Activated T-cell treated with anti-CD3 and anti-CD28 coated beads, Interleukin-2, amount 50 U/mL, for 72 hours (primary cell): Measurements from ENCODE around the gene ADRM1. TPM values are rescaled to one million over a fixed set of nuclear protein-coding genes. Genes with fewer than 3 reads are reported as not detected.

ENCODE experiments used
- ATAC-seq, 2 donors: fragments of 150-1000 bp; cut with Tn5 transposase; replicated peaks in 1 of 2; 2 replicates each; pipeline ENCODE4 v1.10.0; 2021; ENCODE audit warnings: moderate library complexity in 2 of 2, mild to moderate bottlenecking in 1 of 2
- DNase-seq, 2 donors: peaks; one replicate each; pipeline ENCODE4 v3.0.0; 2021 to 2022; ENCODE audit warnings: mixed read lengths in 1 of 2
- H3K27ac Mint-ChIP-seq: one replicate; pipeline ENCODE4 v1.8.0; 2022; ENCODE audit warnings: mild to moderate bottlenecking, moderate library complexity, mixed read lengths
- H3K27me3 Mint-ChIP-seq: one replicate; pipeline ENCODE4 v1.8.0; 2022; ENCODE audit warnings: low read depth, mixed read lengths
- H3K36me3 Mint-ChIP-seq, 2 donors: one replicate each; pipeline ENCODE4 v1.8.0; 2022; ENCODE audit warnings: mixed read lengths in 2 of 2, mild to moderate bottlenecking in 1 of 2; ENCODE audit not compliant: insufficient read depth in 2 of 2
- H3K4me1 Mint-ChIP-seq: one replicate; pipeline ENCODE4 v1.8.0; 2022; ENCODE audit warnings: low read depth, mixed read lengths
- H3K4me3 Mint-ChIP-seq, 2 donors: one replicate each; pipeline ENCODE4 v1.8.0; 2022; ENCODE audit warnings: mild to moderate bottlenecking in 2 of 2, mixed read lengths in 2 of 2, moderate library complexity in 2 of 2
- H3K9me3 Mint-ChIP-seq, 2 donors: one replicate each; pipeline ENCODE4 v1.8.0; 2022; ENCODE audit warnings: mixed read lengths in 2 of 2
- total RNA-seq, 2 donors: library from RNA; stranded (reverse); gene quantifications; one replicate each; pipeline ENCODE4 v1.2.3, GENCODE V29; 2022

Gene ADRM1
- total RNA-seq, 2 donors from 2014 or later: 95.4 to 114 TPM

- Mint-ChIP-seq H3K27me3 (no peaks in the 10 kb centered on the region), H3K9me3 (no peaks in the 10 kb centered on the region), H3K36me3 (no peaks in the 10 kb centered on the region), H3K27ac (no peak overlapping the region), H3K4me1 (no peaks in the 10 kb centered on the region), H3K4me3 (no peak overlapping the region)
- no peak for ATAC-seq
- DNase-seq: no peak
Observed at GRCh38 chr20:62313021-62313420, 10.2 kb downstream of the ADRM1 start.

- Mint-ChIP-seq H3K9me3 (no peaks in the 10 kb centered on the region), H3K4me3 (no peak overlapping the region), H3K27me3 (no peaks in the 10 kb centered on the region), H3K36me3 (no peaks in the 10 kb centered on the region), H3K4me1 (no peaks in the 10 kb centered on the region), H3K27ac (no peak overlapping the region)
- ATAC-seq: no peak
- no peak for DNase-seq
Observed at GRCh38 chr20:62313460-62314338, 10.9 kb downstream of the ADRM1 start.

GRCh38 chr20:62314339-62314638 lies 11.5 kb downstream of the ADRM1 start:
- Mint-ChIP-seq H3K4me1 (no peaks in the 10 kb centered on the region), H3K4me3 (no peak overlapping the region), H3K27me3 (no peaks in the 10 kb centered on the region), H3K27ac (no peak overlapping the region), H3K9me3 (no peaks in the 10 kb centered on the region), H3K36me3 (no peaks in the 10 kb centered on the region)
- DNase-seq: no peak
- ATAC-seq: no peak

- no peak for ATAC-seq
- Mint-ChIP-seq H3K4me1 (no peaks in the 10 kb centered on the region), H3K27ac (no peak overlapping the region), H3K9me3 (no peaks in the 10 kb centered on the region), H3K4me3 (no peak overlapping the region), H3K27me3 (no peaks in the 10 kb centered on the region), H3K36me3 (no peaks in the 10 kb centered on the region)
- DNase-seq: no peak
Observed at GRCh38 chr20:62314711-62315302, 12.0 kb downstream of the ADRM1 start.

GRCh38 chr20:62315773-62316172 lies 13.0 kb downstream of the ADRM1 start:
- Mint-ChIP-seq H3K27me3 (no peaks in the 10 kb centered on the region), H3K9me3 (peaks cover 0 to 1% of the 10 kb centered on the region in 2 donors), H3K27ac (no peak overlapping the region), H3K4me3 (no peak overlapping the region), H3K36me3 (no peaks in the 10 kb centered on the region), H3K4me1 (no peaks in the 10 kb centered on the region)
- DNase-seq (no peak), ATAC-seq (no peak)

- H3K36me3 Mint-ChIP-seq: no peaks in the 10 kb centered on the region
- H3K27me3 Mint-ChIP-seq: no peaks in the 10 kb centered on the region
- DNase-seq (no peak), ATAC-seq (no peak)
- peaks cover 0 to 1% of the 10 kb centered on the region in 2 donors for H3K9me3 Mint-ChIP-seq
- H3K4me1 Mint-ChIP-seq: no peaks in the 10 kb centered on the region
- no peak overlapping the region for H3K27ac Mint-ChIP-seq
- H3K4me3 Mint-ChIP-seq: no peak overlapping the region
Observed at GRCh38 chr20:62316331-62317166, 13.8 kb downstream of the ADRM1 start.

- DNase-seq (no peak), ATAC-seq (no peak)
- H3K36me3 Mint-ChIP-seq: no peaks in the 10 kb centered on the region
- H3K4me3 Mint-ChIP-seq: no peak overlapping the region
- no peaks in the 10 kb centered on the region for H3K4me1 Mint-ChIP-seq
- H3K9me3 Mint-ChIP-seq: peaks cover 0 to 1% of the 10 kb centered on the region in 2 donors
- no peak overlapping the region for H3K27ac Mint-ChIP-seq
- H3K27me3 Mint-ChIP-seq: no peaks in the 10 kb centered on the region
Observed at GRCh38 chr20:62317167-62317655, 14.4 kb downstream of the ADRM1 start.

- peaks cover 0 to 1% of the 10 kb centered on the region in 2 donors for H3K9me3 Mint-ChIP-seq
- DNase-seq: peak in 1 of 2 donors; percentile 26
- H3K27ac Mint-ChIP-seq: no peak overlapping the region
- H3K36me3 Mint-ChIP-seq: no peaks in the 10 kb centered on the region
- ATAC-seq: peak; percentile 20 to 28
- H3K27me3 Mint-ChIP-seq: no peaks in the 10 kb centered on the region
- H3K4me1 Mint-ChIP-seq: no peaks in the 10 kb centered on the region
- no peak overlapping the region for H3K4me3 Mint-ChIP-seq
Observed at GRCh38 chr20:62318400-62319345, 15.9 kb downstream of the ADRM1 start.

- H3K4me3 Mint-ChIP-seq: no peak overlapping the region
- ATAC-seq: no peak
- no peak for DNase-seq
- no peaks in the 10 kb centered on the region for H3K27me3 Mint-ChIP-seq
- H3K27ac Mint-ChIP-seq: no peak overlapping the region
- no peaks in the 10 kb centered on the region for H3K36me3 Mint-ChIP-seq
- H3K4me1 Mint-ChIP-seq: no peaks in the 10 kb centered on the region
- peaks cover 0 to 1% of the 10 kb centered on the region in 2 donors for H3K9me3 Mint-ChIP-seq
Observed at GRCh38 chr20:62319346-62319909, 16.6 kb downstream of the ADRM1 start.

- no peak overlapping the region for H3K4me3 Mint-ChIP-seq
- H3K36me3 Mint-ChIP-seq: no peaks in the 10 kb centered on the region
- H3K27ac Mint-ChIP-seq: no peak overlapping the region
- H3K9me3 Mint-ChIP-seq: peaks cover 0 to 1% of the 10 kb centered on the region in 2 donors
- H3K27me3 Mint-ChIP-seq: no peaks in the 10 kb centered on the region
- H3K4me1 Mint-ChIP-seq: no peaks in the 10 kb centered on the region
- ATAC-seq (peak in 1 of 2 donors; percentile 8), DNase-seq (peak in 1 of 2 donors; percentile 30)
Observed at GRCh38 chr20:62320581-62321354, 18.0 kb downstream of the ADRM1 start.

GRCh38 chr20:62321521-62321948 lies 18.7 kb downstream of the ADRM1 start:
- ATAC-seq (peak; percentile 45 to 49), DNase-seq (peak in 1 of 2 donors; percentile 21)
- Mint-ChIP-seq H3K4me3 (no peak overlapping the region), H3K4me1 (no peaks in the 10 kb centered on the region), H3K36me3 (no peaks in the 10 kb centered on the region), H3K9me3 (peaks cover 0 to 1% of the 10 kb centered on the region in 2 donors), H3K27me3 (no peaks in the 10 kb centered on the region), H3K27ac (no peak overlapping the region)
